Osteoblast (primary cell): ENCODE data around the gene PLP2. TPM values are rescaled to one million over a fixed set of nuclear protein-coding genes. Genes with fewer than 3 reads are reported as not detected.
A peak's percentile ranks its signal among the peaks of the same experiment; 100 is the strongest.

Experiments used
- DNase-seq: peaks from one replicate; pipeline ENCODE4 v3.0.0; 2011; ENCODE audit warnings: low spot score, mixed read lengths; ENCODE audit not compliant: insufficient read length; ENCODE audit errors: missing footprints
- H2AFZ ChIP-seq: 2 replicates; pipeline ENCODE4 v1.6.0; 2011; ENCODE audit warnings: mild to moderate bottlenecking, low read length
- H3K27ac ChIP-seq: 2 replicates; pipeline ENCODE4 v1.5.1; 2011; ENCODE audit warnings: mild to moderate bottlenecking, low read depth, low read length, moderate library complexity
- H3K27me3 ChIP-seq: 2 replicates; pipeline ENCODE4 v1.6.0; 2012; ENCODE audit warnings: mild to moderate bottlenecking, control low read depth, inconsistent platforms, low read length, moderate library complexity; ENCODE audit not compliant: insufficient read depth
- H3K36me3 ChIP-seq: 2 replicates; pipeline ENCODE4 v1.5.1; 2011; ENCODE audit warnings: mild to moderate bottlenecking, low read length, control low read depth, moderate library complexity; ENCODE audit not compliant: insufficient read depth
- H3K4me1 ChIP-seq: 2 replicates; pipeline ENCODE4 v1.5.1; 2011; ENCODE audit warnings: mild to moderate bottlenecking, low read length, control low read depth, moderate library complexity; ENCODE audit not compliant: insufficient read depth
- H3K4me2 ChIP-seq: 2 replicates; pipeline ENCODE4 v1.6.0; 2011; ENCODE audit warnings: mild to moderate bottlenecking, low read length; ENCODE audit not compliant: insufficient read depth
- H3K4me3 ChIP-seq: fragments of 200-600 bp; sonication (generic); 3 replicates; pipeline ENCODE4 v1.5.1; 2012; ENCODE audit warnings: mild to moderate bottlenecking, low read length, inconsistent platforms; ENCODE audit not compliant: insufficient read depth
- H3K79me2 ChIP-seq: 2 replicates; pipeline ENCODE4 v1.6.0; 2012; ENCODE audit warnings: mild to moderate bottlenecking, low read length, control low read depth, inconsistent platforms; ENCODE audit not compliant: insufficient read depth
- H3K9me3 ChIP-seq: 2 replicates; pipeline ENCODE4 v1.5.1; 2011; ENCODE audit warnings: low read depth, low read length, control low read depth
- H4K20me1 ChIP-seq: 2 replicates; pipeline ENCODE4 v1.6.0; 2012; ENCODE audit warnings: mild to moderate bottlenecking, low read length, control low read depth; ENCODE audit not compliant: insufficient read depth
- total RNA-seq: library from RNA; depleted of rRNA; stranded (reverse); fragments of >200 nt; gene quantifications from 2 replicates; pipeline ENCODE4 v1.2.3, GENCODE V29; 2012
- TF ChIP-seq, protein P1 (sequence below): IDR thresholded peaks from 2 replicates; pipeline ENCODE4 v1.5.1; 2011; ENCODE audit warnings: mild to moderate bottlenecking, low read depth, low read length, moderate library complexity; ENCODE audit errors: extremely low read depth

Gene PLP2
- total RNA-seq, 1 donor: 21.0 TPM

DNA sequence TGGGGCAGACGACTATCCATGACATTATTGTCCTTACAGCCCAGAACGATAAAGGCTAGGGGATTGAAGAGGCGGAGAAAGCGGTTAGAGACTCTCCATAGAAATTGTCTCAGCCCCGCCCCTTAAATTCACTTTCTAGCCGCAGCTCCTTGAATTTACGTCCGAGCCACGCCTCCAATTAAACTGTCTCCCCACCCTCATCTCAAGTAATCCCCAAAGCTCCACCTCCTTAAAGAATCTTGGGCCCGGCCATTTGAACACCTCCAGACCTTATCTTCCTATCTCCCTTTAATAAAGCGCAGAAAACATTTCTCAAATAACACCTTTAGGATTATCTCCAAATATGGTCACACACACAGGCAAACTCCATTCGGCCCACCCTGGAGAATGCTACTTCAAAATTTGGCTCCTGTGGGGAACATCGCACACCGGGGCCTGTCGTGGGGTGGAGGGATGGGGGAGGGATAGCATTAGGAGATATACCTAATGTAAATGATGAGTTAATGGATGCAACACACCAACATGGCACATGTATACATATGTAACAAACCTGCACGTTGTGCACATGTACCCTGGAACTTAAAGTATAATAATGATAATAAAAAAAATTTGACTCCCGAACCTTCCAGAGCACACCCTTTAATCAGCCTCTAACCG, 16.3 kb upstream of the PLP2 start:
- no peaks in the 10 kb centered on the region for H3K79me2 ChIP-seq
- no peaks in the 10 kb centered on the region for H3K36me3 ChIP-seq
- H4K20me1 ChIP-seq: no peaks in the 10 kb centered on the region
- H3K4me1 ChIP-seq: no peaks in the 10 kb centered on the region
- TF ChIP-seq, protein P1, sequence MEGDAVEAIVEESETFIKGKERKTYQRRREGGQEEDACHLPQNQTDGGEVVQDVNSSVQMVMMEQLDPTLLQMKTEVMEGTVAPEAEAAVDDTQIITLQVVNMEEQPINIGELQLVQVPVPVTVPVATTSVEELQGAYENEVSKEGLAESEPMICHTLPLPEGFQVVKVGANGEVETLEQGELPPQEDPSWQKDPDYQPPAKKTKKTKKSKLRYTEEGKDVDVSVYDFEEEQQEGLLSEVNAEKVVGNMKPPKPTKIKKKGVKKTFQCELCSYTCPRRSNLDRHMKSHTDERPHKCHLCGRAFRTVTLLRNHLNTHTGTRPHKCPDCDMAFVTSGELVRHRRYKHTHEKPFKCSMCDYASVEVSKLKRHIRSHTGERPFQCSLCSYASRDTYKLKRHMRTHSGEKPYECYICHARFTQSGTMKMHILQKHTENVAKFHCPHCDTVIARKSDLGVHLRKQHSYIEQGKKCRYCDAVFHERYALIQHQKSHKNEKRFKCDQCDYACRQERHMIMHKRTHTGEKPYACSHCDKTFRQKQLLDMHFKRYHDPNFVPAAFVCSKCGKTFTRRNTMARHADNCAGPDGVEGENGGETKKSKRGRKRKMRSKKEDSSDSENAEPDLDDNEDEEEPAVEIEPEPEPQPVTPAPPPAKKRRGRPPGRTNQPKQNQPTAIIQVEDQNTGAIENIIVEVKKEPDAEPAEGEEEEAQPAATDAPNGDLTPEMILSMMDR: no peak
- H3K27me3 ChIP-seq: no peaks in the 10 kb centered on the region
- H2AFZ ChIP-seq: peak overlapping the region; percentile 23
- peak; percentile 88 for DNase-seq
- peak overlapping the region; percentile 68 for H3K4me3 ChIP-seq
- peak overlapping the region; percentile 78 for H3K4me2 ChIP-seq
- no peaks in the 10 kb centered on the region for H3K9me3 ChIP-seq
- peak overlapping the region; percentile 73 for H3K27ac ChIP-seq

GRCh38 chrX:49155900-49156837, 15.5 kb upstream of the PLP2 start:
- Histone ChIP-seq H3K4me3 (peak overlapping the region; percentile 68), H3K79me2 (no peaks in the 10 kb centered on the region), H3K4me1 (no peaks in the 10 kb centered on the region), H3K4me2 (peak overlapping the region; percentile 78), H3K27me3 (no peaks in the 10 kb centered on the region), H3K9me3 (no peaks in the 10 kb centered on the region), H3K36me3 (no peaks in the 10 kb centered on the region), H3K27ac (peak overlapping the region; percentile 73), H2AFZ (peak overlapping the region; percentile 59), H4K20me1 (no peaks in the 10 kb centered on the region)
- DNase-seq: peak; percentile 97
- TF ChIP-seq, protein P1: peak; percentile 49

- Histone ChIP-seq H3K4me3 (no peak overlapping the region), H3K4me1 (no peaks in the 10 kb centered on the region)
Observed at GRCh38 chrX:49157194-49157593, 14.5 kb upstream of the PLP2 start.

More at GRCh38 chrX:49157194-49157593, 14.5 kb upstream of the PLP2 start:
- Histone ChIP-seq H4K20me1 (no peaks in the 10 kb centered on the region), H3K9me3 (no peaks in the 10 kb centered on the region), H3K27me3 (no peaks in the 10 kb centered on the region), H3K36me3 (no peaks in the 10 kb centered on the region), H2AFZ (no peak overlapping the region), H3K27ac (no peak overlapping the region), H3K4me2 (no peak overlapping the region), H3K79me2 (no peaks in the 10 kb centered on the region)
- TF ChIP-seq, protein P1: no peak
- DNase-seq: no peak
